H1 (cell line): Measurements from ENCODE around the gene ENDOU.

Source experiments
- CEBPB ChIP-seq: IDR thresholded peaks from 2 replicates; pipeline ENCODE4 v1.6.1; 2012; ENCODE audit warnings: low read depth, low read length
- CHD2 ChIP-seq: IDR thresholded peaks from 2 replicates; pipeline ENCODE4 v1.6.1; 2012; ENCODE audit warnings: low read length, improper control_type of control experiment
- CREB1 ChIP-seq: IDR thresholded peaks from 2 replicates; pipeline ENCODE4 v1.6.1; 2012; ENCODE audit warnings: inconsistent platforms
- CTCF ChIP-seq, 3 experiments: IDR thresholded peaks; 1 replicate in 2 of 3; 2 replicates in 1 of 3; pipeline versions ENCODE4 v1.5.1 to v1.6.1; 2011; ENCODE audit warnings: low read length in 3 of 3, mild to moderate bottlenecking in 3 of 3, inconsistent platforms in 2 of 3, low read depth in 1 of 3, moderate library complexity in 1 of 3; ENCODE audit not compliant: insufficient read depth in 1 of 3; ENCODE audit errors: control extremely low read depth in 1 of 3
- EP300 ChIP-seq, 2 experiments: IDR thresholded peaks; 1 replicate in 1 of 2; 2 replicates in 1 of 2; pipeline ENCODE4 v1.6.1; 2011 to 2012; ENCODE audit warnings: low read depth in 2 of 2, low read length in 2 of 2, mild to moderate bottlenecking in 2 of 2, borderline replicate concordance in 1 of 2, inconsistent platforms in 1 of 2, moderate library complexity in 1 of 2
- FOSL1 ChIP-seq: IDR thresholded peaks from 2 replicates; pipeline ENCODE4 v1.6.1; 2011; ENCODE audit warnings: mild to moderate bottlenecking, low read depth, low read length, moderate library complexity; ENCODE audit not compliant: insufficient read depth
- KDM1A ChIP-seq: fragments of 200-600, 300-600 bp; sonication (generic); IDR thresholded peaks from 2 replicates; pipeline ENCODE4 v1.7.1; 2016; ENCODE audit warnings: mild to moderate bottlenecking, low read length, borderline replicate concordance
- MAFK ChIP-seq: IDR thresholded peaks from 2 replicates; pipeline ENCODE4 v1.6.1; 2012; ENCODE audit warnings: low read depth, mild to moderate bottlenecking, improper control_type of control experiment, low read length
- PHF8 ChIP-seq: fragments of 200-600 bp; sonication (generic); conservative IDR thresholded peaks from 2 replicates; pipeline ENCODE4 v1.7.1; 2012; ENCODE audit warnings: low read depth, mild to moderate bottlenecking, inconsistent platforms, low read length, moderate library complexity
- POLR2A ChIP-seq, 2 experiments: IDR thresholded peaks; 1 replicate in 1 of 2; 2 replicates in 1 of 2; pipeline ENCODE4 v1.6.1; 2011; ENCODE audit warnings: low read depth in 2 of 2, low read length in 2 of 2, mild to moderate bottlenecking in 2 of 2; ENCODE audit errors: control extremely low read depth in 1 of 2
- RAD21 ChIP-seq, 2 experiments: IDR thresholded peaks in 1 of 2; conservative IDR thresholded peaks in 1 of 2; 2 replicates each; pipeline ENCODE4 v1.6.1; 2011; ENCODE audit warnings: low read depth in 2 of 2, low read length in 2 of 2, improper control_type of control experiment in 1 of 2, inconsistent platforms in 1 of 2, mild to moderate bottlenecking in 1 of 2, moderate library complexity in 1 of 2
- RNF2 ChIP-seq: fragments of 200-900, 300-1000 bp; sonication (generic); IDR thresholded peaks from 2 replicates; pipeline ENCODE4 v1.7.1; 2016; ENCODE audit warnings: borderline replicate concordance, low read depth, mild to moderate bottlenecking, antibody characterized with exemption, low read length; ENCODE audit not compliant: poor library complexity, severe bottlenecking; ENCODE audit errors: missing control alignments
- SP1 ChIP-seq: IDR thresholded peaks from 2 replicates; pipeline ENCODE4 v1.6.1; 2011; ENCODE audit warnings: low read depth, low read length
- YY1 ChIP-seq: IDR thresholded peaks from 2 replicates; pipeline ENCODE4 v1.6.1; 2011; ENCODE audit warnings: low read depth, mild to moderate bottlenecking, low read length

- TF ChIP-seq RAD21 (IDR thresholded peaks at IDR 0.05 in 1 of 2, conservative IDR thresholded peaks at IDR 0.05 in 1 of 2; ENCODE audit: low read depth in 2 of 2, low read length in 2 of 2) (no peak), CREB1 (no peak), CTCF (IDR thresholded peaks at IDR 0.05; ENCODE audit: control extremely low read depth in 1 of 3, insufficient read depth in 1 of 3, low read depth in 1 of 3, low read length in 3 of 3) (no peak), PHF8 (no peak), YY1 (no peak), CEBPB (no peak), POLR2A (IDR thresholded peaks at IDR 0.05; ENCODE audit: control extremely low read depth in 1 of 2, low read depth in 2 of 2, low read length in 2 of 2) (no peak), KDM1A (no peak), MAFK (no peak), SP1 (no peak), CHD2 (no peak), FOSL1 (no peak), RNF2 (no peak), EP300 (IDR thresholded peaks at IDR 0.05; ENCODE audit: borderline replicate concordance in 1 of 2, low read depth in 2 of 2, low read length in 2 of 2) (no peak)
These were observed 26.3 kb upstream of the ENDOU start for GRCh38 chr12:47751561-47751960.
